Globus pallidus (tissue), 1 donor: ENCODE measurements around the gene BMP2K.

Experiments used
- DNase-seq: peaks from one replicate; pipeline ENCODE4 v3.0.0-alpha.2; 2015; ENCODE audit warnings: low spot score

BMP2K gene

GRCh38 chr4:78937837-78938236 is 161.7 kb downstream of the BMP2K start:
- DNase-seq, result no peak

GRCh38 chr4:78938474-78938867 is 162.3 kb downstream of the BMP2K start:
- DNase-seq, result no peak

- peak; percentile 85 for DNase-seq
These were observed 162.9 kb downstream of the BMP2K start, which contains the start of gene PAQR3 for GRCh38 chr4:78938868-78939666. Gene PAQR3, minus strand, starts transcription at chr4:78939438. Its CDS starts 214 bp downstream, at chr4:78939224.

GRCh38 chr4:78939667-78940008 is 163.5 kb downstream of the BMP2K start:
- no peak for DNase-seq

- DNase-seq, result no peak
These were observed 164.6 kb downstream of the BMP2K start for GRCh38 chr4:78940752-78941151.

GRCh38 chr4:78944381-78944780 is 168.2 kb downstream of the BMP2K start:
- DNase-seq, result no peak

GRCh38 chr4:78945651-78946179 is 169.6 kb downstream of the BMP2K start:
- no peak for DNase-seq

- no peak for DNase-seq
These were observed 173.6 kb downstream of the BMP2K start for GRCh38 chr4:78949735-78950134.

- peak; percentile 58 for DNase-seq
These were observed 175.8 kb downstream of the BMP2K start for GRCh38 chr4:78951862-78952472.

- DNase-seq, result no peak
These were observed 177.1 kb downstream of the BMP2K start for GRCh38 chr4:78953231-78953630.

GRCh38 chr4:78953769-78954666 is 177.9 kb downstream of the BMP2K start:
- no peak for DNase-seq

GRCh38 chr4:78956975-78957374 is 180.8 kb downstream of the BMP2K start:
- no peak for DNase-seq

GRCh38 chr4:78960926-78961325 is 184.8 kb downstream of the BMP2K start:
- DNase-seq, result no peak
